H1 (cell line): ENCODE results near the gene LILRB2. TPM values are rescaled to one million over a fixed set of nuclear protein-coding genes. Genes with fewer than 3 reads are reported as not detected.
"Not testable (repeated sequence)": the region's sequence is repeated elsewhere in the genome, so short reads cannot be mapped to it uniquely, and the experiment has no call there.

Experiments
- CTCF ChIA-PET: fragments of 300-600 bp; sonication (Branson Sonifier 250); formaldehyde crosslinking; loops from one replicate; lab custom pipeline; 2021; ENCODE audit not compliant: partially characterized antibody; lab: Charles Lee
- POLR2A ChIA-PET: fragments of 300-600 bp; sonication (Branson Sonifier 250); formaldehyde crosslinking; loops from one replicate; lab custom pipeline; 2021; ENCODE audit warnings: inconsistent platforms; ENCODE audit not compliant: partially characterized antibody; lab: Charles Lee
- DNase-seq, 2 experiments: peaks; one replicate each; pipeline versions ENCODE4 v3.0.0 to v3.0.0-alpha.2; 2010 to 2022; ENCODE audit warnings: low spot score in 2 of 2, low read depth in 1 of 2, mixed read lengths in 1 of 2
- FAIRE-seq: peaks from 2 replicates; lab custom pipeline; 2011; peaks lifted over from hg19 to GRCh38; lab: Jason Lieb, UNC
- H2AFZ ChIP-seq: 2 replicates; pipeline ENCODE4 v1.8.1; 2012; ENCODE audit warnings: low read length, inconsistent platforms
- H2AK5ac ChIP-seq: 2 replicates; pipeline ENCODE4 v1.6.1; 2013; ENCODE audit warnings: low read depth, low read length
- H2BK120ac ChIP-seq: replicated peaks from 2 replicates; pipeline ENCODE3; 2013; ENCODE audit warnings: low read depth, low read length, inconsistent platforms
- H2BK12ac ChIP-seq: 2 replicates; pipeline ENCODE4 v1.6.1; 2013; ENCODE audit warnings: low read depth, low read length
- H2BK15ac ChIP-seq: 2 replicates; pipeline ENCODE4 v1.6.1; 2013; ENCODE audit warnings: low read length
- H2BK20ac ChIP-seq: 2 replicates; pipeline ENCODE4 v1.6.1; 2013; ENCODE audit warnings: low read length
- H2BK5ac ChIP-seq: 2 replicates; pipeline ENCODE4 v1.6.1; 2013; ENCODE audit warnings: low read depth, low read length
- H3K14ac ChIP-seq: 2 replicates; pipeline ENCODE4 v1.6.1; 2013; ENCODE audit warnings: inconsistent platforms; ENCODE audit not compliant: insufficient read length
- H3K18ac ChIP-seq: 2 replicates; pipeline ENCODE4 v1.6.1; 2013; ENCODE audit warnings: low read length; ENCODE audit errors: extremely low read depth
- H3K23ac ChIP-seq: 2 replicates; pipeline ENCODE4 v1.6.1; 2013; ENCODE audit warnings: inconsistent platforms; ENCODE audit not compliant: insufficient read length
- H3K23me2 ChIP-seq: 2 replicates; pipeline ENCODE4 v1.6.1; 2013; ENCODE audit warnings: low read depth, low read length
- H3K27ac ChIP-seq: 2 replicates; pipeline ENCODE4 v1.6.1; 2011; ENCODE audit warnings: low read depth, low read length, inconsistent platforms
- H3K27me3 ChIP-seq, 4 experiments: replicated peaks in 1 of 4; 1 replicate in 1 of 4; 2 replicates in 3 of 4; pipeline versions ENCODE4 v1.6.1 to v1.8.1; 2011 to 2013; ENCODE audit warnings: low read length in 3 of 4, mild to moderate bottlenecking in 3 of 4, inconsistent platforms in 2 of 4, mixed read lengths in 2 of 4, moderate library complexity in 1 of 4; ENCODE audit not compliant: control insufficient read depth in 3 of 4, insufficient read depth in 3 of 4; ENCODE audit errors: extremely low read depth in 1 of 4
- H3K36me3 ChIP-seq, 4 experiments: 2 replicates each; pipeline versions ENCODE4 v1.6.1 to v1.8.1; 2011 to 2013; ENCODE audit warnings: mild to moderate bottlenecking in 4 of 4, low read length in 3 of 4, moderate library complexity in 2 of 4, control low read depth in 1 of 4, inconsistent platforms in 1 of 4; ENCODE audit not compliant: insufficient read depth in 4 of 4, control insufficient read depth in 2 of 4
- H3K4ac ChIP-seq: replicated peaks from 2 replicates; pipeline ENCODE3; 2013; ENCODE audit warnings: low read length, low read depth, mixed read lengths, inconsistent platforms; ENCODE audit not compliant: insufficient read length
- H3K4me1 ChIP-seq, 4 experiments: replicated peaks in 1 of 4; 1 replicate in 1 of 4; 2 replicates in 3 of 4; pipeline versions ENCODE4 v1.6.1 to v1.8.1; 2011 to 2013; ENCODE audit warnings: low read length in 3 of 4, inconsistent platforms in 2 of 4, mixed read lengths in 1 of 4; ENCODE audit not compliant: insufficient read depth in 4 of 4, control insufficient read depth in 3 of 4
- H3K4me2 ChIP-seq, 2 experiments: 2 replicates each; pipeline versions ENCODE4 v1.6.1 to v1.8.1; 2011 to 2013; ENCODE audit warnings: low read depth in 2 of 2, low read length in 2 of 2, control low read depth in 1 of 2, inconsistent platforms in 1 of 2, mild to moderate bottlenecking in 1 of 2; ENCODE audit not compliant: insufficient read depth in 1 of 2
- H3K4me3 ChIP-seq, 4 experiments: fragments of 200-600, 300-600 bp in 1 of 4; sonication (generic), shearing (Covaris generic), sonication (Bioruptor Twin) in 1 of 4; 2 replicates each; pipeline versions ENCODE4 v1.5.1 to v1.8.1; 2011 to 2016; ENCODE audit warnings: low read length in 4 of 4, low read depth in 3 of 4, control low read depth in 2 of 4, inconsistent platforms in 2 of 4, mild to moderate bottlenecking in 2 of 4, mixed read lengths in 1 of 4, moderate library complexity in 1 of 4; ENCODE audit not compliant: insufficient read depth in 2 of 4; ENCODE audit errors: extremely low read depth in 1 of 4
- H3K56ac ChIP-seq: replicated peaks from 2 replicates; pipeline ENCODE3; 2013; ENCODE audit warnings: low read depth, mild to moderate bottlenecking, mixed read lengths, low read length, inconsistent platforms; ENCODE audit not compliant: insufficient read length
- H3K79me1 ChIP-seq: 2 replicates; pipeline ENCODE4 v1.6.1; 2013; ENCODE audit warnings: low read depth, low read length, control low read depth
- H3K79me2 ChIP-seq, 2 experiments: 2 replicates each; pipeline versions ENCODE4 v1.6.1 to v1.8.1; 2012 to 2013; ENCODE audit warnings: low read length in 2 of 2, mild to moderate bottlenecking in 2 of 2, inconsistent platforms in 1 of 2; ENCODE audit not compliant: insufficient read depth in 2 of 2, control insufficient read depth in 1 of 2
- H3K9ac ChIP-seq, 4 experiments: replicated peaks in 1 of 4; 1 replicate in 1 of 4; 2 replicates in 3 of 4; pipeline versions ENCODE4 v1.6.1 to v1.8.1; 2011 to 2013; ENCODE audit warnings: low read depth in 3 of 4, low read length in 3 of 4, control low read depth in 2 of 4, mild to moderate bottlenecking in 2 of 4, moderate library complexity in 2 of 4, inconsistent platforms in 1 of 4; ENCODE audit errors: extremely low read depth in 1 of 4
- H3K9me3 ChIP-seq, 2 experiments: 2 replicates each; pipeline versions ENCODE4 v1.6.1 to v1.8.1; 2012 to 2013; ENCODE audit warnings: mild to moderate bottlenecking in 2 of 2, moderate library complexity in 2 of 2, control low read depth in 1 of 2, inconsistent platforms in 1 of 2, low read depth in 1 of 2, low read length in 1 of 2, mixed read lengths in 1 of 2; ENCODE audit not compliant: insufficient read depth in 2 of 2
- H4K20me1 ChIP-seq, 2 experiments: replicated peaks in 1 of 2; 2 replicates each; pipeline versions ENCODE3 to v1.8.1; 2011 to 2013; ENCODE audit warnings: inconsistent platforms in 2 of 2, low read length in 2 of 2, mild to moderate bottlenecking in 1 of 2; ENCODE audit not compliant: insufficient read depth in 2 of 2, control insufficient read depth in 1 of 2
- H4K5ac ChIP-seq: 2 replicates; pipeline ENCODE4 v1.6.1; 2013; ENCODE audit warnings: low read length, low read depth, mixed read lengths, inconsistent platforms; ENCODE audit not compliant: insufficient read length
- H4K8ac ChIP-seq: 2 replicates; pipeline ENCODE4 v1.8.0; 2013; ENCODE audit warnings: mild to moderate bottlenecking, moderate library complexity, low read length, inconsistent platforms; ENCODE audit not compliant: insufficient read depth; ENCODE audit errors: extremely low read depth
- H4K91ac ChIP-seq: replicated peaks from 2 replicates; pipeline ENCODE3; 2013; ENCODE audit warnings: low read length, mixed read lengths, inconsistent platforms; ENCODE audit not compliant: insufficient read length
- WGBS, 2 experiments: shearing (Covaris generic) in 1 of 2; methylation state at CpG; one replicate each; pipeline versions ENCODE4 v1.1.6 to v1.1.7; 2013 to 2015; ENCODE audit warnings: low lambda C conversion rate in 2 of 2, mixed read lengths in 2 of 2, inconsistent platforms in 1 of 2, low coverage in 1 of 2, missing lambda C conversion rate in 1 of 2; ENCODE audit not compliant: insufficient replicate concordance in 2 of 2, insufficient coverage in 1 of 2, insufficient read length in 1 of 2; ENCODE audit errors: extremely low coverage in 1 of 2, missing lambda C conversion rate in 1 of 2; 5-methylcytosine and 5-hydroxymethylcytosine counted together
- polyA plus RNA-seq, 7 experiments: library from polyadenylated mRNA; depleted of rRNA in 3 of 7; stranded (reverse) in 5 of 7; unstranded in 2 of 7; fragments of >200 nt in 5 of 7; fragments of 200-250 nt in 2 of 7; gene quantifications; 1 replicate in 5 of 7; 2 replicates in 1 of 7; 4 replicates in 1 of 7; pipeline versions ENCODE4 v1.2.1 to v1.2.3, GENCODE V29; 2011 to 2013; ENCODE audit warnings: missing spikeins in 2 of 7, mixed read lengths in 2 of 7
- total RNA-seq: library from RNA; stranded (reverse); fragmentation: NEBNext Ultra II Directional; extraction: Animal tissue kit (Norgen Biotek cat#: 25700); gene quantifications from 2 replicates; pipeline ENCODE4 v1.2.1, GENCODE V29; 2021

Gene LILRB2
- total and polyA plus RNA-seq, 2 of the 8 experiments (the other 6 are each of a cell fraction or from before 2014, with no cell fraction given): not detected

DNA sequence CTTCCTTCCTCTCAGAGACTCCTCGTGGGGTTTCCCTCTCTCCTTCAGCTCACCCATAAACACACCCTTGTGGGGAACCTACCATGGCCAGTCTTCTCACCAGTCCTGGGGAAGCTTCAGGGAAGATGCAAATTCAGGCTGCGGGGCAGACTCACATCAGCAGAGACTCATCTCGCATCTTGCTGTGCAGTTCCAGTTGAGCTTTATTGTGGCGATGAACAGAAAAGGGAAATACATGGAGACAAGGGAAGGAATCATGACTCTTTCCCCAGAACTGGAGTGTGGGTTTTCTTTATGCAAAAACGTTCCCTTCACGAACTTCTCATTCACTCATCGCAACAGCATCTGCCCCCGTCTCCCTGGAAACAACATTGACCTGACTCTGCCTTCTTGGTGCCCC, 8.2 kb upstream of the LILRB2 start:
- CTCF ChIA-PET: interaction anchor here (0.7 kb wide), 1 partner anchor 41 kb away, joined by 3 read pairs; no protein-coding TSS in a partner anchor
- H3K27me3 ChIP-seq, H3K14ac ChIP-seq, H3K79me1 ChIP-seq, H2BK5ac ChIP-seq, DNase-seq, H3K4ac ChIP-seq, H2BK12ac ChIP-seq, POLR2A ChIA-PET, H3K9ac ChIP-seq, H3K4me3 ChIP-seq, H4K91ac ChIP-seq, H2AK5ac ChIP-seq, H3K9me3 ChIP-seq, H3K23me2 ChIP-seq, H3K23ac ChIP-seq, FAIRE-seq, H4K8ac ChIP-seq, H2BK15ac ChIP-seq, H3K4me1 ChIP-seq, H2AFZ ChIP-seq, H3K36me3 ChIP-seq, H3K18ac ChIP-seq, H2BK20ac ChIP-seq, H3K4me2 ChIP-seq, H2BK120ac ChIP-seq, H3K56ac ChIP-seq, H4K5ac ChIP-seq, H3K27ac ChIP-seq, H3K79me2 ChIP-seq, H4K20me1 ChIP-seq: not testable (repeated sequence)
- WGBS, 2 experiments: 48% methylated on average over 3 of the region's 8 CpGs; no CpG with 5 or more reads in 1 of the 2 experiments
